Neutrophil (primary cell): ENCODE data around the gene CSNK1D.

ENCODE experiments used
- H3K27ac ChIP-seq: fragments of 200-600 bp; sonication (generic); 2 replicates; pipeline ENCODE4 v1.5.1; 2016; ENCODE audit warnings: mild to moderate bottlenecking, moderate library complexity
- H3K27me3 ChIP-seq: fragments of 200-600 bp; sonication (generic); 2 replicates; pipeline ENCODE4 v1.6.0; 2016; ENCODE audit warnings: mild to moderate bottlenecking
- H3K36me3 ChIP-seq: fragments of 200-600 bp; sonication (generic); 2 replicates; pipeline ENCODE4 v1.5.1; 2017
- H3K4me1 ChIP-seq, 2 experiments: fragments of 200-600 bp in 1 of 2; sonication (generic) in 1 of 2; 1 replicate in 1 of 2; 2 replicates in 1 of 2; pipeline versions ENCODE4 v1.5.1 to v1.6.1; 2013 to 2016; ENCODE audit warnings: low read depth in 1 of 2, low read length in 1 of 2, mild to moderate bottlenecking in 1 of 2, moderate library complexity in 1 of 2; ENCODE audit not compliant: control insufficient read depth in 1 of 2, insufficient read depth in 1 of 2
- H3K4me3 ChIP-seq, 2 experiments: fragments of 200-600 bp in 1 of 2; sonication (generic) in 1 of 2; 1 replicate in 1 of 2; 2 replicates in 1 of 2; pipeline ENCODE4 v1.5.1; 2013 to 2016; ENCODE audit warnings: low read depth in 1 of 2, low read length in 1 of 2, mild to moderate bottlenecking in 1 of 2, moderate library complexity in 1 of 2
- H3K9me3 ChIP-seq: fragments of 200-600 bp; sonication (generic); 2 replicates; pipeline ENCODE4 v1.5.1; 2016
- CTCF ChIP-seq: fragments of 200-600 bp; sonication (generic); IDR thresholded peaks from 2 replicates; pipeline ENCODE4 v1.5.1; 2016; ENCODE audit warnings: antibody characterized with exemption

CSNK1D gene

DNA sequence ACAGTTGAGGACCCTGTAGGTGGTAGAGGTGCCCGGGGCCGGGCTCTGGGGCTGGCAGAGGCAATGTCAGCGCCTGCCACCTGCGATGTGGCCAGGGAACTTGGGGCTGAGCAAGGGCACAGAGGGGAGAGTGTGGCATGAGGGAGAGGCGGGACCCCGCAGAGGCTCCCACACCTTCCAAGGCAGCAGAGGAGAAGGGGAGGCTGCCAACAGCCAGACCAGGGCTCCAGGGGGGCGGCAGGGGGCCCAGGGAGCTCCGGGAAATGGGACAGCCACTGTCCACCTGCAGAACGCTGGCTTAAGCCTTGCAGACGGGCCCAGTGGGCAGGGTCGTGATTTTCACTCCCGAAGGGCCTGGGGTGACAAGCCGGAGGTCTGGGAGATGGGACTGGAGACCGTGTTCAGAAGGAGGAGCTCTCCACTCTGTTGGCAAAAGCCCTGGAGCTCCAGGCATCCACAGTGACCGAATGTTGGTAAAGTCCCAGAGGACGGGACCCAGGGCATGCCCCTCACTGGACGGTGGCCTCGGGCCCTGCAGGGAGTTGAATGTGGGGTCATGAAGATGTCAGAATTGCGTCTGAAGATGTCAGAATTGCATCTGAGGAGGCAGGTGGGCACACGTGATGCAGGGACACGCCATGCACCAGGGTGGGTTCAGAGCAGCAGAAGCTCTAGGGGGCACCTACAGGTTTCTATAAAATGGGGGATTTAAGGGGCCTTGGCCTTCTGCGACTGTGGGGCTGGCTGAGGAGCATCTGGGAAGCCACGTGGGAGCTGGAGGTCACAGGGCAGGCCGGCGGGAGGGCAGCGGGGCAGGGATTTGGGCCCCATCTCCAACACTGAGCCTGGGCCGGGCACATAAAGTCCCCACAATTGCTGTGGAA, 25.3 kb upstream of the CSNK1D start:
- H3K36me3 ChIP-seq, result no peaks in the 10 kb centered on the region
- no peaks in the 10 kb centered on the region for H3K9me3 ChIP-seq
- H3K4me3 ChIP-seq, result peak overlapping the region; percentile 69 to 78
- H3K27ac ChIP-seq, result peak overlapping the region; percentile 99
- H3K4me1 ChIP-seq, result peaks cover 68% of the 10 kb centered on the region in 2 experiments
- TF ChIP-seq CTCF, result no peak
- peaks cover 32% of the 10 kb centered on the region for H3K27me3 ChIP-seq

DNA sequence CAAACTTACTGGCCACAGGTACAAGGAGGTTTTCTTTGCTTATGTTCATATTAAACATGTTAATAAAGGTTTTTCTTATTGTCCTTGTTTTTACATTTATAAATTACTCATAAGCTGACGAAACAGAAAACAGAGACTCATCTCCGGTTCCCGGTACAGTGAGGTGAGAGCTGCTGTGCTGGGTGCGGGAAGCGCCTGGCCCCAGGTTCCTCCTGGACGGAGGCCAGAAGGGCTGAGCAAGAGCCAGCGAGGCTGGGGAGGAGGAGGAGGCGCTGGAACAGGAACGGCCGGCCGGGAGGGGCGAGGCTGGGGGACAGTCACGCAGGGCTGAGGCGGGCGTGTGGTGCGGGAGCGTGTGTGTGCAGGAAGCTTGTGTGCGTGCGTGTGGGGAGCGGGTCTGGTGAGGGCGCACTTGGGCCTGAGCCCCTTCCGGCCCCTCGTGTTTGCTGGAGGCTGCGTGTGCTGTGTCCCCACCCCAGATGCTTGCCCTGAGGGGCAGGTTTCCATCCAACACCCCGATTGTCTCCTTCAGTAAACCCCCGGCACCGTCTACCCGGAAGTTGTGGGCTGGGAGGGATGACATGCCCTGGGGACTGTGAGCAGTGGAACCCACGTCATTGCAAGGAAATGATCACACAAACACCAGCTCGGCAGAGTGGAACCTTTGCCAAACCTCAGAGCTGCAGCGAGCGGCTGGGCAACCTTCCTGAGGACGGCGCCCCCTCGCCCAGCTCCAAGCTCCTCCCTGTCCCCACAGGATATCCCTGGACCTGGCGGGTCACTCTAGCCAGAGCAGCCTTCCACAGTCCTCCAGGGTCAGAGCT, 24.4 kb upstream of the CSNK1D start:
- Histone ChIP-seq H3K4me1 (peaks cover 72% of the 10 kb centered on the region in 2 experiments), H3K36me3 (no peaks in the 10 kb centered on the region), H3K27me3 (peaks cover 24% of the 10 kb centered on the region), H3K27ac (peak overlapping the region; percentile 99), H3K9me3 (no peaks in the 10 kb centered on the region), H3K4me3 (peak overlapping the region; percentile 69 to 78)
- peak; percentile 40 for TF ChIP-seq CTCF

GRCh38 chr17:82297280-82297713, 23.8 kb upstream of the CSNK1D start:
- H3K9me3 ChIP-seq, result no peaks in the 10 kb centered on the region
- peaks cover 18% of the 10 kb centered on the region for H3K27me3 ChIP-seq
- peak overlapping the region; percentile 99 for H3K27ac ChIP-seq
- no peaks in the 10 kb centered on the region for H3K36me3 ChIP-seq
- peak; percentile 34 for TF ChIP-seq CTCF
- peaks cover 72 to 74% of the 10 kb centered on the region in 2 experiments for H3K4me1 ChIP-seq
- peak overlapping the region; percentile 69 to 78 for H3K4me3 ChIP-seq

- H3K27me3 ChIP-seq, result peaks cover 12% of the 10 kb centered on the region
- peaks cover 78 to 80% of the 10 kb centered on the region in 2 experiments for H3K4me1 ChIP-seq
- no peaks in the 10 kb centered on the region for H3K9me3 ChIP-seq
- H3K4me3 ChIP-seq, result peak overlapping the region; percentile 69 to 78
- H3K27ac ChIP-seq, result peak overlapping the region; percentile 99
- TF ChIP-seq CTCF, result no peak
- no peaks in the 10 kb centered on the region for H3K36me3 ChIP-seq
Measured at GRCh38 chr17:82296511-82297279, 23.2 kb upstream of the CSNK1D start.

GRCh38 chr17:82295472-82295814, 21.9 kb upstream of the CSNK1D start:
- Histone ChIP-seq H3K4me3 (no peak overlapping the region), H3K4me1 (peaks cover 77 to 79% of the 10 kb centered on the region in 2 experiments)

More at GRCh38 chr17:82295472-82295814, 21.9 kb upstream of the CSNK1D start:
- Histone ChIP-seq H3K9me3 (no peaks in the 10 kb centered on the region), H3K36me3 (no peaks in the 10 kb centered on the region), H3K27me3 (no peaks in the 10 kb centered on the region), H3K27ac (peak overlapping the region; percentile 99)
- no peak for TF ChIP-seq CTCF
